BE2C (cell line): ENCODE results near the gene INPP5B.

Experiments
- DNase-seq: peaks from one replicate; pipeline ENCODE4 v3.0.0-alpha.2; 2020
- H3K27me3 ChIP-seq: fragments of 250-450 bp; sonication (Bioruptor Pico); 2 replicates; pipeline ENCODE4 v1.5.1; 2020; ENCODE audit warnings: mild to moderate bottlenecking
- H3K36me3 ChIP-seq: fragments of 250-450 bp; sonication (Bioruptor Pico); 2 replicates; pipeline ENCODE4 v1.5.1; 2020; ENCODE audit warnings: mild to moderate bottlenecking
- H3K4me1 ChIP-seq: fragments of 250-450 bp; sonication (Bioruptor Pico); 2 replicates; pipeline ENCODE4 v1.5.1; 2020
- H3K4me3 ChIP-seq: 2 replicates; pipeline ENCODE4 v1.5.1; 2011; ENCODE audit warnings: low read depth, low read length
- H3K9me3 ChIP-seq: fragments of 250-450 bp; sonication (Bioruptor Pico); 2 replicates; pipeline ENCODE4 v1.5.1; 2020
- CTCF ChIP-seq: IDR thresholded peaks from 2 replicates; pipeline ENCODE4 v1.5.1; 2012; ENCODE audit warnings: mild to moderate bottlenecking, low read depth, low read length

INPP5B gene

GRCh38 chr1:37931102-37931360 lies 15.8 kb downstream of the INPP5B start:
- H3K27me3 ChIP-seq, result no peaks in the 10 kb centered on the region
- H3K4me3 ChIP-seq, result peak overlapping the region; percentile 70
- H3K4me1 ChIP-seq, result no peaks in the 10 kb centered on the region
- no peaks in the 10 kb centered on the region for H3K9me3 ChIP-seq
- no peak for TF ChIP-seq CTCF
- H3K36me3 ChIP-seq, result no peaks in the 10 kb centered on the region
- DNase-seq, result no peak

GRCh38 chr1:37930246-37931101 lies 16.4 kb downstream of the INPP5B start:
- Histone ChIP-seq H3K4me1 (no peaks in the 10 kb centered on the region), H3K27me3 (no peaks in the 10 kb centered on the region), H3K4me3 (peak overlapping the region; percentile 70), H3K9me3 (no peaks in the 10 kb centered on the region), H3K36me3 (no peaks in the 10 kb centered on the region)
- DNase-seq, result no peak
- TF ChIP-seq CTCF, result no peak

DNA sequence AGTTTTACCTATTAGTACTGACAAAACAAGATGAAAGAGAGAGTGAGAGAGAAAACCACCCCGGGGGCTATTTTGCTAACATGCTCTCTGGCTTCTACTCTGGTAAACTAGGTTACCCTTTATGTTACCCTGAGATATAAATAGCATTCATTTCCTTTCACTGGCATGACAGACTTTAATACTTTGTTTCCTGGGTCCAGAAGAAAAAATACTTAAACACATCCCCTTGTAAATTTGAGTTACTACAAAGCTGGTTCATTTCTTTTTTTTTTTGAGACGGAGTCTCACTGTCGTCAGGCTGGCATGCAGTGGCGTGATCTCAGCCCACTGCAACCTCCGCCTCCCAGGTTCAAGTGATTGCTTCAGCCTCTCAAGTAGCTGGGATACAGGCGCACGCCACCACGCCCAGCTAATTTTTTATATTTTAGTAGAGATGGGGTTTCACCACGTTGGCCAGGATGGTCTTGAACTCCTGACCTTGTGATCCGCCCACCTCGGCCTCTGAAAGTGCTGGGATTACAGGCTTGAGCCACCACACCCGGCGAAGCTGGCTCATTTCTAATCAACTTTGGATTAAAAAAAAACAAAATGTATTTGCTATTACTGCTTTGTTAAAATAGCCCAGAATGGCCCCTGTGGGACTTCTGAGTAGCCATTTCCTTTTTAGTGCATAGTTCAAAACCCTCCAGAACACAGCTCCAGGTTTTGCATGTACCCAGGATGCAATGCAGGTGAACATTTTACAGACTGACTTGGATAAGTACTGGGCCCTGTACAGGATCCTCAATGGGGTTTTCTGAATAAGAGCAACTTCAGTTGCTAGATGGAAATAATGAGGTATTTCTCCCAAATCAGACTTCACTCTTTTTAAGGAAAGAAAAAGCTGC lies 20.6 kb downstream of the INPP5B start:
- H3K4me3 ChIP-seq, result no peak overlapping the region
- H3K27me3 ChIP-seq, result no peaks in the 10 kb centered on the region
- TF ChIP-seq CTCF, result no peak
- H3K9me3 ChIP-seq, result no peaks in the 10 kb centered on the region
- DNase-seq, result no peak
- H3K4me1 ChIP-seq, result no peaks in the 10 kb centered on the region
- no peaks in the 10 kb centered on the region for H3K36me3 ChIP-seq

DNA sequence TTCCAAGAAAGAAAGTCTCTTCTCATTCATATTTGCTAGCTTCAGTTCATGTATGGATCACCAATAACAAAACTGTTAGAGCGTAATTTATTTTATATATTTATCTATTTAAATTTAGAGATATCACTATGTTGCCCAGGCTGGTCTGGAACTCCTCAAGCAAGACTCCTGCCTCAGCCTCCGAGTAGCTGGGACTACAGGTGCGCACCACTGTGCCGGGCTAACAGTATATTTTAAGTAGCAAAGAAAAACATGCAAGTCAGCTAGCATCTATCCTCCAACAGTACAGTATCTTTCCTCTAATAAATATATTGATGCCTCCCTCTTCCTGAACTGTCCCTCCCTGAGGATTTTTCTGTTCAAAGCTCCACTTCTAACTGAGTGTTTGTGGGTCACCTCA lies 21.5 kb downstream of the INPP5B start:
- H3K9me3 ChIP-seq, result no peaks in the 10 kb centered on the region
- H3K4me1 ChIP-seq, result no peaks in the 10 kb centered on the region
- no peak for TF ChIP-seq CTCF
- no peak overlapping the region for H3K4me3 ChIP-seq
- H3K27me3 ChIP-seq, result no peaks in the 10 kb centered on the region
- no peaks in the 10 kb centered on the region for H3K36me3 ChIP-seq
- DNase-seq, result no peak

GRCh38 chr1:37923551-37923889 lies 23.3 kb downstream of the INPP5B start:
- Histone ChIP-seq H3K36me3 (no peaks in the 10 kb centered on the region), H3K9me3 (no peaks in the 10 kb centered on the region), H3K27me3 (no peaks in the 10 kb centered on the region), H3K4me3 (no peak overlapping the region), H3K4me1 (no peaks in the 10 kb centered on the region)
- TF ChIP-seq CTCF, result no peak
- DNase-seq, result no peak
